ENCODE measurements around the gene CKAP2L.

- no peak for TF ChIP-seq CTCF (IDR thresholded peaks at IDR 0.05)
- no peak for TF ChIP-seq POLR2A (IDR thresholded peaks at IDR 0.05)
- TF ChIP-seq POLR2AphosphoS5 (IDR thresholded peaks at IDR 0.05): no peak
- no peak for TF ChIP-seq EP300 (IDR thresholded peaks at IDR 0.05)
Measured at GRCh38 chr2:112691881-112692281, 72.5 kb downstream of the CKAP2L start.

Data from suprapubic skin (tissue), 4 donors.